Measurements from ENCODE around the gene GOLGA6A. TPM values are rescaled to one million over a fixed set of nuclear protein-coding genes. Genes with fewer than 3 reads are reported as not detected.

The GOLGA6A gene
- total and polyA plus RNA-seq, 2 experiments from 2014 or later = not detected

DNA sequence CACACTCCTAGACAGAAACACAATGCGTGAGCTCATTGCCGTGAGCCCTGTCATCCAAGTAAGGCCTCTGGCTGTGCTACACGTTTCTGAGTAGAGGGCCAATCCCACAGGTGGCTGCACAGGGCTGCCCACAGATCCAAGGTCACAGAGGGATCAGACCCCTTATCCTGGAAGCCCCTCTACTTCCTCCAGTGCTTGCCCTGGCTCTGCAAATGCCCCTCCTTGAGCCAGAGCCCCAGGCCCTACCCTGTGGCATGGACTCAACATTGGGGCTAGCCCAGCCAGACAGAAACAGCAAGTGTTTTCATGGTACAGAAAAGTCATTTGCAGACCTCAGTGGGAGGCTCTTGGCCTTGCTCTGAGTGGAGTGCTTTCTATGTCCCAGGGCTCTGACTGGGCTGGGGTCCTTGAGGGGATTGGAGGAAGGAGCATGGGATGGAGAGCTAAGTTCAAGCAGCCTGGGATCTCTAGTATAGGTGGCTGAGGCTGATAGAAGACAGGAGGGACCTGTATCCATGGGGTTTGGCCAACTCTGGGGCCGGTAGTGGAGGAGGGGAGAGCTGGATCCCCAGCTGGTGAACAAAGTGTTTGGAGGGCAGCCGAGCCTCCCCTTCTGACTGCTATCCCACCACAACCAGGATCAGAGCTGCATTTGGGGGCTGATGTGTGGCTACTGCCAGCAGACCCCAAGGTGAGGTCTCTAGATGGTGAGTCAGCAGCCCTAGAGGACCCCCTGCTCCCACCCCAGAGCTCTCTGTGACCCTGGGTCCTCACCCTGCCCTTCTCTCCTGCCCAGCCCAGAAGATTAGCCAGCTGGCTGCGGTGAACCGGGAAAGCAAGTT lies 38.7 kb downstream of the GOLGA6A start:
- no peak overlapping the region for H2AFZ ChIP-seq
- H3K36me3 ChIP-seq (replicated peaks; ENCODE audit: insufficient read depth, low read depth) = no peaks in the 10 kb centered on the region
- no peaks in the 10 kb centered on the region for H3K9me2 ChIP-seq (replicated peaks; ENCODE audit: insufficient read depth)
- no peak for TF ChIP-seq EZH2phosphoT487 (IDR thresholded peaks at IDR 0.05; ENCODE audit: low read depth, severe bottlenecking, unreplicated experiment)
- no peak for TF ChIP-seq CTCF (IDR thresholded peaks at IDR 0.05; ENCODE audit: poor library complexity)
- no peak for TF ChIP-seq EZH2 (IDR thresholded peaks at IDR 0.05; ENCODE audit: borderline replicate concordance)
- no peaks in the 10 kb centered on the region for H3K27me3 ChIP-seq
- H3K4me1 ChIP-seq (ENCODE audit: insufficient read depth) = peaks cover 5% of the 10 kb centered on the region
- no peaks in the 10 kb centered on the region for H4K20me1 ChIP-seq (ENCODE audit: insufficient read depth, poor library complexity, severe bottlenecking)
- no peaks in the 10 kb centered on the region for H3K79me2 ChIP-seq
- no peaks in the 10 kb centered on the region for H3K9me3 ChIP-seq (ENCODE audit: low read depth)
- DNase-seq (ENCODE audit: low spot score) = no peak
- no peak overlapping the region for H3K4me2 ChIP-seq
- H3K4me3 ChIP-seq = no peak overlapping the region
- no peak overlapping the region for H3K27ac ChIP-seq
- 93% methylated on average over 7 of the region's 7 CpGs for WGBS (ENCODE audit: low lambda C conversion rate, missing lambda C conversion rate)

DNA sequence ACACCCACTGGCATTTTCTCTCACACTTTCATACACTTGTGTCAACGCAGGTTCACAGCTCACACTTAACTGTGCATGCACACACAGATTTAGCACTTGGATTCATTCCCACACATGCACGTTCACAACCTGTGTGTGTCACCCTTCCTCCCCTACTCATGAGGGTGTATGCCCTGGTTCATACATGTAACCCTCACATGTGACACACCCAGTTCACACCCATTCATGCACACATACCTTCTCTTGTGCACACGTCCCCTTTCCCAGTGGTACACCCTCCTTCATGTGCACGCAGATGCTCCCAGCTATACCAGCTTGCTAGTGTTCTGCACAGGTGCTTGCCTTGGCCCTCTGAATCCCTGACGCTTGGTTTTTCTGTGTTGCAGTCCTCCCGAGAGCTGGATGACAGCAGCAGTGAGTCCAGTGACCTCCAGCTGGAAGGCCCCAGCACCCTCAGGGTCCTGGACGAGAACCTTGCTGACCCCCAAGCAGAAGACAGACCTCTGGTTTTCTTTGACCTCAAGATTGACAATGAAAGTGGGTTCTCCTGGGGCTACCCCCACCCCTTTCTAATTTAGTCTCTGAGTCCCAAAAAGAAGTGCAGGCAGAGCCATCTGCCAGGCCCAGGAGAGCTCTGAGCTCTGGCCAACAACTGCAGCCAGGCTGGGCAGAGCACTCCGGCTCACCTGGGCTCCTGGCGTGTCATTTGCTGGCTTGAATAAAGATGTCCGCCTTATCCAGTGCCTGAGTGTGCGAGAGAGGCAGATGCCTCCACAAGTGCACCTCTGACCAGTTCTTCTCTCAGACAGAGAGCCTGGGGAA lies 39.5 kb downstream of the GOLGA6A start:
- H2AFZ ChIP-seq = no peak overlapping the region
- H3K36me3 ChIP-seq (replicated peaks; ENCODE audit: insufficient read depth, low read depth) = no peaks in the 10 kb centered on the region
- no peaks in the 10 kb centered on the region for H4K20me1 ChIP-seq (ENCODE audit: insufficient read depth, poor library complexity, severe bottlenecking)
- no peaks in the 10 kb centered on the region for H3K9me3 ChIP-seq (ENCODE audit: low read depth)
- no peak overlapping the region for H3K4me2 ChIP-seq
- no peak for DNase-seq (ENCODE audit: low spot score)
- H3K27ac ChIP-seq = no peak overlapping the region
- TF ChIP-seq EZH2phosphoT487 (IDR thresholded peaks at IDR 0.05; ENCODE audit: low read depth, severe bottlenecking, unreplicated experiment) = no peak
- no peak for TF ChIP-seq CTCF (IDR thresholded peaks at IDR 0.05; ENCODE audit: poor library complexity)
- no peaks in the 10 kb centered on the region for H3K79me2 ChIP-seq
- H3K27me3 ChIP-seq = no peaks in the 10 kb centered on the region
- no peak overlapping the region for H3K4me3 ChIP-seq
- H3K9me2 ChIP-seq (replicated peaks; ENCODE audit: insufficient read depth) = no peaks in the 10 kb centered on the region
- 95% methylated on average over 11 of the region's 11 CpGs for WGBS (ENCODE audit: low lambda C conversion rate, missing lambda C conversion rate)
- H3K4me1 ChIP-seq (ENCODE audit: insufficient read depth) = no peaks in the 10 kb centered on the region

- H3K27ac ChIP-seq = no peak overlapping the region
- H3K4me1 ChIP-seq (ENCODE audit: insufficient read depth) = no peaks in the 10 kb centered on the region
- no peaks in the 10 kb centered on the region for H4K20me1 ChIP-seq (ENCODE audit: insufficient read depth, poor library complexity, severe bottlenecking)
- no peak overlapping the region for H3K4me2 ChIP-seq
- H3K27me3 ChIP-seq = no peaks in the 10 kb centered on the region
- TF ChIP-seq EZH2phosphoT487 (IDR thresholded peaks at IDR 0.05; ENCODE audit: low read depth, severe bottlenecking, unreplicated experiment) = no peak
- TF ChIP-seq EZH2 (IDR thresholded peaks at IDR 0.05; ENCODE audit: borderline replicate concordance) = no peak
- no peak for TF ChIP-seq CTCF (IDR thresholded peaks at IDR 0.05; ENCODE audit: poor library complexity)
- no peaks in the 10 kb centered on the region for H3K9me2 ChIP-seq (replicated peaks; ENCODE audit: insufficient read depth)
- no peaks in the 10 kb centered on the region for H3K9me3 ChIP-seq (ENCODE audit: low read depth)
- WGBS (ENCODE audit: low lambda C conversion rate, missing lambda C conversion rate) = 90% methylated on average over 8 of the region's 8 CpGs
- H3K36me3 ChIP-seq (replicated peaks; ENCODE audit: insufficient read depth, low read depth) = no peaks in the 10 kb centered on the region
- no peaks in the 10 kb centered on the region for H3K79me2 ChIP-seq
- H3K4me3 ChIP-seq = no peak overlapping the region
- no peak for DNase-seq (ENCODE audit: low spot score)
- no peak overlapping the region for H2AFZ ChIP-seq
Measured at GRCh38 chr15:74041777-74042435, 40.4 kb downstream of the GOLGA6A start.
